Measurements from ENCODE around the gene KCNMB3. TPM values are rescaled to one million over a fixed set of nuclear protein-coding genes. Genes with fewer than 3 reads are reported as not detected.
"Not testable (repeated sequence)": the region's sequence is repeated elsewhere in the genome, so short reads cannot be mapped to it uniquely, and the experiment has no call there.

The KCNMB3 gene, protein sequence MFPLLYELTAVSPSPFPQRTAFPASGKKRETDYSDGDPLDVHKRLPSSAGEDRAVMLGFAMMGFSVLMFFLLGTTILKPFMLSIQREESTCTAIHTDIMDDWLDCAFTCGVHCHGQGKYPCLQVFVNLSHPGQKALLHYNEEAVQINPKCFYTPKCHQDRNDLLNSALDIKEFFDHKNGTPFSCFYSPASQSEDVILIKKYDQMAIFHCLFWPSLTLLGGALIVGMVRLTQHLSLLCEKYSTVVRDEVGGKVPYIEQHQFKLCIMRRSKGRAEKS
- 0.23 and 0.45 TPM in 2 replicates for total RNA-seq (2014; rRNA removed; shearing (Covaris generic))
- 0.09 and 0.10 TPM in 2 replicates for polyA plus RNA-seq (2015; cell fraction: cytosol; rRNA removed)
- 0.05 and 0.53 TPM in 2 replicates for polyA plus RNA-seq (2015; cell fraction: nucleus; rRNA removed)

DNA sequence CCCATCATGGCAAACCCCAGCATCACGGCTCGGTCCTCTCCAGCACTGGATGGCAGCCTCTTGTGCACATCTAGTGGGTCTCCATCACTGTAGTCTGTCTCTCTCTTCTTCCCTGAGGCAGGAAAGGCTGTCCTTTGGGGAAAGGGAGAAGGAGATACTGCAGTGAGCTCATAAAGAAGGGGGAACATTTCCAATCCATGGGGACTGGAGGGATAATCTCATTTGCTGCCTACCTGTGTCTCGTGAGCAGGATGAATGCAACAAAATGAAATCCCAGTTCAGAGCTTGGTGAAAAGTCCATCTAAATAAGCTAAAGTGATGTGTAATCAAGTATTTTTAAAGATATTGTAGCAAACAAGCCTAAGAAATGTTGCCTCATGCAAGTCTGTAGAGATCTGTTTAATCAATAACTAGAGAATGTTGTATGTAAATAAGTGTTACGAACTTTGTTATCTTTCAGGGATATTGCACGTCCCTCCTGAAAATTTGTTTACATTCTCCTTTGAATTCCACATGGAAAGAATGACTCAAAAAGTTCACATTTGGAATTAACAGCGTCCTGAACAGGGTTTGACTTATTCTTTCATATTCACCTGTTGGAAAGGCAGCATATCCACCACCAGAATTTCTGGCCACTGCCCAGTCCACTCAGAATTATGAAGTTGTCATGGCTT is at the start of gene KCNMB3:
TSS of gene KCNMB3 (minus strand) at position 312 of the 674 bp plus-strand sequence. CDS start at position 188, 124 bp downstream.
- no peak for DNase-seq (ENCODE audit: low read depth)

DNA sequence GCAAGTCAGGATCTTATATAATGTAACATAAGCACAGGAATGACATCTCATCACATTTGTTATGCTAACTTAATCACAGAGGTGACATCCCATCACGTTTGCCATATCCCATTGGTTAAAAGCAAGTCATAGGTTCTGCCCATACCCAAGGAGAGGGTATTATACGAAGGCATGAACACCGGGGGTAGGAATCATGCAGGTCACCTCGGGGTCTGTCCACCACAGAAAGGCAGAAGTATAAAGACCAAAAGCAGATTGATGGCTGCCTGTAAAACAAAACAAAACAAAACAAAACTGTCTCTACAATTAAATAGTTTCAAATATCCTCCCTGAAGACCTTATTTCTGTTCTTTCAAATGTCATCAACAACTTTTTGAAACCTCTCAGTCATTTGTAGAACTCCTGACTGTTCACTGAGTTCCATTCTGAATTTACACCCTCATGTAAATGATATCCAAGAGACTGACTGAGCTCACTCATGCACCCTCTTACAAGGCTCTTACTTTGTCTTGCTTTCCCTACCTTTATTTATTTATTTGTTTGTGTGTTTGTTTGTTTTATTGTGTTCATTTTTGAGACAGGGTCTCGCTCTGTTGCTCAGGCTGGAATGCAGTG is 49.2 kb upstream of the KCNMB3 start:
- no peak for DNase-seq (ENCODE audit: low read depth)

DNA sequence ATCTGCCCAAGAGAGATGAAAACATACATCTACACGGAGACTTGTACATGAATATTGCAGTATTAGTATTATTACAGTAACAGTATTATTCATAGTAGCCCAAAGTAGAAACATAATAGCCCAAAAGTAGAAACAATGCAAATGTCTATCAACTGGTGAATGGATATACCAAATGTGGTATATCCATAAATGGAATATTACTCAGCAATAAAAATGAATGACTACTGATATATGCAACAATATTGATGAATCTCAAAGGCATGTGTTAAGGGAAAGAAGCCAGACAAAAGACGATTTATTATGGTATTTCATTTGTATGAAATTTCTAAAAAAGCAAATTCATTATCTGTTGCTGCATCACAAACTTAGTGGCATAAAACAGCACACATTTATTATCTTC is 48.4 kb upstream of the KCNMB3 start:
- no peak for DNase-seq (ENCODE audit: low read depth)

DNA sequence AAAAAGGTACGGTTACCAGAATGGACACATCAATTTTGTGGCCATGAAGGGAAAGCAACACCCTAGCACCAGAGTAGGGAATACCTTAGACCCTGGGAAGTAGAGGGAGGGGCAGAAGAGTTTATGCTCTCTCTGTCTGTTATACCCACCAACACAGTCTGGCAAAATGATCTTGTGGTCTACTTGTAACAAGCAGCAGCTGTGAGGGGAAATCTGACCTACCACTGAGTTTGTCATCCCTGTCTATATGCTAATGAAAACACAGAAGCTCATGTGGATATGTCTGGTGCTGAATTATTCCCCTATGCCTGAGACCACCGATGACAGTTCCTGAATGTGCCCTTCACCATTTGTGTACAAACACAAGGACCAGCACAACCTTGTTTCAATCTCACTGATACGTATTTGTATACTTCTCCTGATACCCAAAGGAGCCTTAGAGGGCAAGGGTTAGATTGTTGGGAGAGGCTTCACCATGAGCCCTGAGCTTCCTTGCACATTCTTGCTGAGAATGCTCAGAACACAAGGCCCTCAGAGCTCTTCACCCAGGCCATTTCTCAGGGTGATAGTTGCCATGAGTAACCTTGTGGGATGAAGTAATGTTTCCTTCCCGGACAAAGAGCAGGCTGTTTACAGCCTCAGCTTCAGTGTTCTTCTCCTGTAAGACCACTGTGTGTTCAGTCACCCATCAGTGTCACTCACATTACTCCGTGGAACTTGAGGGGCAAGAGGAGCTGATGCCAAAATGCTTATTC is 47.2 kb upstream of the KCNMB3 start:
- DNase-seq (ENCODE audit: low read depth) = peak; percentile 47

DNA sequence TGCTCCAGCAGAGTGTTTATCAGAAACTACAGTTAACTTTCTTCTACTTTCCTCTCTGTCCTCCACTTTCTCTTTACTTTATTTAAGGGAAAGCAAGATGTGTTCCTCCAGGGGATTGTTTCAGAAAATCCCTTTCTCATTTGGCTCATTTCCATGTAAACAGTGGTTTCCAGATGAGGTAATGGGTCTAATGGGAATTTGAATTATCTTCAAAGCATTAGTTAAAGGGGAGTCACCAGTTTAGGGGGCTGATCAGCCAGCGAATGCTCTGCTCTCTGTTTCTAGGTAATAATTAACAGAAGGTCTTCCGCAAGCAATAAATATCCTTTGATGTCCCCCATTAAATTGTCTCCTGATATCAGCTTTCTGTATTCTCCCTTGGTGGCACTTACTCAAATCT is 41.5 kb upstream of the KCNMB3 start:
- no peak for DNase-seq (ENCODE audit: low read depth)

DNA sequence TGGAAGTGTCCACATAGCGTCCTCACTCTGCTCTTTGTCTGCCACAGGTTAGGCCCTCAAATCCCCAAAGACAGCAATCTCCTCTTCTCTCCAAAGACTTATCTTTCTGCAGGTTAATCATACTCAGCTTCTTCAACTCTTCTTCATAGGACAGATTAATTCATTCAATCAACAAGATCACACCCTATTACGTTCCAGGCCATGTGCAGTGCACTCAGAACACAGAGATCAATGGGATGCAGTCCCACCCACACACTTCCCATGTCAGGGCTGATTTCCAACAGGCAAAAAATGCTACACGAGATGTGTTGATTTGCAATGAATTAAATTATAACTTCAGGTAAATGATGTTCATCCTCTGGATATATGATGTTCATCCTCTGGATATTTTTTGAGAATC is 38.4 kb upstream of the KCNMB3 start:
- DNase-seq (ENCODE audit: low read depth) = no peak

DNA sequence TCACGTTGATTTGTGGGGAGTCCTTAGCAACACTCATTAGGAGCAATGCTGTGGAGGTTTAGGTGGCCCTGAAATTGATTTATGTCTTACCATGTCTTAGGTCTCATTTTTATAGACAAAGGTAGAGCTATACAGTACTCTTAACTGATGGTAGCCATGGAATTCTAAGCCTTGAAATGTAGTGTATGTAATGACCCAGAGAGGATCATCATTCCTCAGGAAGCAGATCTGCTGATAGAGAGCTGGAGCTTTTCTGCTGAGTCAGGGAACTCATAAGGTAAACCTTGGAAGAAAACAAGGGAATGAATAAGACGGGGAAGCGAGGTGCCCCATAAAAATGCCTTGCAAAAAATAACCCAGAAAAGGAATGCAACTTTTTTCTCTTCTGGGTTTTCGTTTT is 37.9 kb upstream of the KCNMB3 start:
- DNase-seq (ENCODE audit: low read depth) = no peak

DNA sequence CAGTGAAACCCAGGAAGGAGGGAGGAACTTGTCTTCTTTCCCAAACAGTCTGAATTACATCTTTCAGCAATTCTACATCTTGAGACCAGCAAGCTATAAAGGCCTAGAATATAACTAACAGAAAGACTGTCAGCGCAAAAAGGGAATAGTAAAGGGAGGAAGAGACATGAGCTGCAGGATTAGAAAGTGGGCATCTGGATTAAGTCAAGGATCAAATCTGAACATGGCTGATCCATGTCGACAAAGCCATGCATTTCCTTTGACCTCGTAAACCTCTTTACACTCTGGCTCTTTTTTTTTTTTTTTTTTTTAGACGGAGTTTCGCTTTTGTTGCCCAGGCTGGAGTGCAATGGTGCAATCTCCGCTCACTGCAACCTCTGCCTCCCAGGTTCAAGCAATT is 35.4 kb upstream of the KCNMB3 start:
- no peak for DNase-seq (ENCODE audit: low read depth)

DNA sequence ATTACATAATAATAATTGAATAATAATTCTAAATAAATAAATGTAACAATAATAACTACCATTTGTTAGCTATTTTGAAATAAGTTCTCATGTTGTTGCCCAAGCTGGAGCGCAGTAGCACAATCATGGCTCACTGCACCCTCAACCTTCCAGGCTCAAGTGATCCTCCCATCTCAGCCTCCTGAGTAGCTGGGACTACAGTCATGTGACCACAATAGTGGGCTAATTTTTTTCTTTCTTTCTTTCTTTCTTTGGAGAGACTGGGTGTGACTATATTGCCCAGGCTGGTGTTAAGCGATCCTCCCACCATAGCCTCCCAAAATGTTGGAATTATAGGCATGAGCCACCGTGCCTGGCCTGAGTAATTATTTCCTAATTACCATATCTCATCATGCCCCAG is 30.9 kb upstream of the KCNMB3 start:
- DNase-seq (ENCODE audit: low read depth) = no peak

DNA sequence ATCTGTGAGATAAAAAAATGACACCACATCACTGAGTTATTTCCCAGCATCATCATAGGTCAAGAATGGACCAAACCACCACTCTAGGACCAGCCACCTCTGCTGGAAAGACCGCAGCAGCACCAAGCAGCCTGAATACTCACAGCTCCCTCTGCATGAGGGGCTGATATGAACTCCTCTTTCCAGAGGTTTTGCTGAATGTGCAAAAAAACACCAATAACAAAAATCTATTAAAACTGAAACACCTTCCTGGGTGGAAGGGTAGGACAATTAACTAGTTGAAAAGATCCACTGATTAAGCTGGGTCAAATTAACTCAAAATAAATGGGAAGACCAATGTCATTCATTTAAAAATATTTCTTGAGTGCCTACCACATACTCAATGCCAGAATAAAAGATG is 28.9 kb upstream of the KCNMB3 start:
- no peak for DNase-seq (ENCODE audit: low read depth)

DNA sequence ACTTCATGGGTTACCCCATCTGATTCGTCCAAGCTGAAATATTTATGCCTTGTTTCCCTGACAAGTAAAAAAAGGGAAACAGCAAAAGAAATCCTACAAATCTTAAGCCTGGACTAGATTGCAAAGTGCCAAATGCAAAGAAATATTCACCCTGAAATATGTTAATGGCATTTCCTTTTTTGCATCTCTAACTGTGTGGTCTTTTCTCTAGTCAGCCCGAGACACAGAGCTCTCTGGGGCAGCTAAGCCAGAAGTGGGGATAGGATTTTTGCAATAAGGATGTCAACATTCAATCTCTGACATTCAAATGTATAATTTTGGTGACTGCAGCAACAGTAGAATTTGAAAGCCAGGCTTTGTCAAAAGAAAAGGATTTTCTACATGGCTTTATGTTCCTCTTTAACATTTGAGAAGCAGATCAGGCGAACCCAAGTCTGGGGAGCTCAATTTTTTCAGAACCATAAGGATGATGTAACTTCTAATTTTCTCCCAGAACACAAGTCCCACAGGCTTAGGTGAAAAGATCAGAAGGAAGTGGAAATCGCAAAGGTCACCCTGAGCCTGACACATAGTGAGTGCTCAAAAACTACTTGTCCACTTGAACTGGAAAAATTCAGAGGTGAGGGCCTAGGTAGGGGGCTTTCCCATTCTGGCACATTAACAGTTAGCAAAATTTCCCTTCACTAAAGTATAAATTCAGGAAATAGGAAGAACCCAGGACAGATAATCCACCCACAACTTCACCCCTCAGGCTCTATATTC is 28.2 kb upstream of the KCNMB3 start:
- no peak for DNase-seq (ENCODE audit: low read depth)

DNA sequence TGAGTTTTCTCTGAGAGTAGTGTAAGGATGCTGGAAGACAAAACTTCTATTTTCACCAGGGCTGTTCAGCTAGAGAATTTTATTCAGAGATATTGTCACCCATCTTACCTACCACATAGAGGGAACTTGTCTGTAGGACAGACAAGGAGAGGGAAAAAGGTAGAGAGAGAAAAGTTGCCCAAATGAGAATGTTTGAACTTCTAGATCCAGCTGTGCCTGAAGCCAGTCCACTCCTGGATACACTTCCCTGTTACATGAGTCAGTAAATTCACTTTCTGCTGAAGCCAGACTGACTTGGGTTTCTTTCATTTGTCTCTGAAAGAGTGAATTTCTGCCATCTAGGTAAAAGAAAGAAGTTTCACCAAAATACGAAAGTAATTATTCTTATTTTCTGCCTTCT is 27.2 kb upstream of the KCNMB3 start:
- no peak for DNase-seq (ENCODE audit: low read depth)

DNA sequence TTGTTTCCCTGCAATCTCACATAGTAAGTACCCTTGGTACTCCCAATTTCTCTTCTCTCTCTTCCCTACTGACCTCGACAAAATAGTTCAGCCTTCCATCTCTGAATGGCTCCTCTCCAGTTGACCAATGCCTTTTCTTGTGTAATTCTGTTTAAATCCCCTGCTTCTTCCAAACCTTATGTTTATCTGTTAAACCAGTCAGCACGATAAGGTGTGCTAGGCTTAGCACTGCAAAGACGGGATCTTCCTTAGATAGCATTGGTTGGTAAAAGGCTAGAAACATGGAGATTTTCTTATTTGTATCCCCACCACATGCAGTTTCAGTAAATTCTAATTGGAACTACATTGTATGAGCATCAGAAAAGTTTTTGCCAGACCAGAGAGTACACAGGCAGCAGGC is 25.8 kb upstream of the KCNMB3 start:
- no peak for DNase-seq (ENCODE audit: low read depth)

DNA sequence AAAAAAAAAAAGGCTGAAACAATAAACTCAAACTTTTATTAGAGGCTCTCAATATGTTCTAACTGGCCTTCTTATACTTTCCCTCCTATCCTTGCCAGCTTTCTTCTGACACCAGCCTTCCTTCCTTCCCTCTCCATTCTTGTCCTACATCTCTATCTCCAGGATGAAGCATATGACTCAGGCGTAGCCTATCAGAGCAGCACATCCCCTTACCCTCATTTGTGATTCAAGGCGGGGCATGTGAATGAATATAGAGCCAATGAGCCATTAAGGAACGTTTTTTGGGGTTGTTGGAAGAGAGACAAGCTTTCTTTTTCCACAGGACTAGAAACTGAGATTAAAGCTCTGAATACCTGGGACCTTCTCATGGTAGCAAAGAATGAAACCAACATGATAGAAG is 25.1 kb upstream of the KCNMB3 start:
- DNase-seq (ENCODE audit: low read depth) = no peak

DNA sequence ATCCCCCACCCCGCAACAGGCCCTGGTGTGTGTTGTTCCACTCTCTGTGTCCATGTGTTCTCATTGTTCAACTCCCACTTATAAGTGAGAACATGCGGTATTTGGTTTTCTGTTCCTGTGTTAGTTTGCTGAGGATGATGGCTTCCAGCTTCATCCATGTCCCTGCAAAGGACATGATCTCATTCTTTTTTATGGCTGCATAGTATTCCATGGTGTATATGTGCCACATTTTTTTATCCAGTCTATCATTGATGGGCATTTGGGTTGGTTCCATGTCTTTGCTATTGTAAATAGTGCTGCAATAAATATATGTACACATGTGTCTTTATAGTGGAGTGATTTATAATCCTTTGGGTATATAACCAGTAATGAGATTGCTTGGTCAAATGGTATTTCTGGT is 23.5 kb upstream of the KCNMB3 start:
- DNase-seq (ENCODE audit: low read depth) = not testable (repeated sequence)

DNA sequence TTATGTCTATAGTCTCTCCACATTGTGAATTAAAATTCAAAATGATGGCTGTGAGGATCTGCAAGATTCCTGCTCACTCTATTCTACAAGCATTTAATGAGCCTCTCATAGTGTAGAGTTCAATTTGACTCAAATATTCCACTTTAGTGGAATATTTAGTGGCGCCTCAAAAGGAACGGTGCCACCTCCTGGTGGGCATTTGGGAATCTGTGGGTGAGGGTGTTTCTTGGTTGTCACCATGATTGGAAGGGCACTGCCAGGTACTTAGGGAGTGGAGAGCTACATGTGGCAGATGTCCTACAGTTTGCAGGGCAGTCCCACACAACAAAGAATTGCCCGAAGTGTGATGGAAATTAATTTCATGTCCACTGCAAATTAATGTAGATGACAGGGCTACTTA is 21.5 kb upstream of the KCNMB3 start:
- DNase-seq (ENCODE audit: low read depth) = no peak

DNA sequence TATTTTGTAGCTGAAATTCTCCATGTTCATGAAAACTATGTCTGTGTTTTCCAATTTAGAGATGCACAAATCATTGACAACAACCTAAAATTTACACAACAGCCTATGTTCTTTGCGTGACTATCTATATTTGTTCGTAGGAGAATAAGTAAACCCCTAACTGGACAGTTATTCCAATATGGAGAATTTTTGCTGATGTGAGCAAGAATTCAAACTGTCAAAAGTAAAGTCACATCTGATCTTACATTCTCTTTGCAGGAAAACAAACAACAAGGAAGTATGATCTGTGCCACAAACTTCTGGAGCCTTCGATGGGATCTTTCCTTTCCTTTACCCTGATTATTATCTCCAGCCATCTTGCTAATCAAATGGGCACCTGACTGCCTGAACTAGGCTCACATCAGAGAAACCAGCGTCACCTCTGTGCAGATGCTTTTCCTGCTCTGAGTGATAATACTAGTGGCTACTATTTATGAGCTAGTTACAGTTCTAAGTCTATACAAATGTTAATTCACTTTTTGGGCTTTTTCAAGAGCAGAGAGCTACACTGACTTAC is 18.3 kb upstream of the KCNMB3 start:
- no peak for DNase-seq (ENCODE audit: low read depth)

DNA sequence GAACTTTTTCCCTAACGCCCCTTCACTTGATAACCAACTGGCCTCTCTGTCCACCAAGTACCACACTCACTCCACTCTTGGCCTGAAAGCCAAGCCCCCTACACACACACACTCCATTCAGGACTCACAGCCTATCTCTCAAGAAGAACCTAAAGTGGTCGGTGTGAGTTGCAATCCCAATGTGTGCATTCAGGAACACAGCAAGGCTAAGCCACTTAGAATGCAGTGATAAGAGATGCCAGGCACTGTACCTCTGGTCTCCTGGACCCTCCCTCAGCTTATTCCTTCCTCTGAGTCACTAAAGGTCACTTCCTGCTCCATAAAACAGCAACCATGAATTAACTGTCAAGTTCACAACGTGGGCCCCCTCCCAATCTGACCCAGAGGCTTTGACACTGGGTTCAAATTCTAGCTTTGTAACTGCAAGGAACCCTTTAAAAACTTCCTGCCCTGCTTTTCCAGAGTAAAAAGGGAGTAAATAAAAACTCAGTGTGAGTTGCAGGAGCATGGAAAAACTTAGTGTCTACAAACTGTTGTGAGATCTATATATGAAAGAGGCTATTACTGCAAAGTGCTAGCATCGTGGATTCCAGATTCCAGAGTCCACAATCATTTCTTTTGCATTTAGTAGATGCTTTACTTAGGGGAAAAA is 17.6 kb upstream of the KCNMB3 start:
- peak; percentile 31 for DNase-seq (ENCODE audit: low read depth)

DNA sequence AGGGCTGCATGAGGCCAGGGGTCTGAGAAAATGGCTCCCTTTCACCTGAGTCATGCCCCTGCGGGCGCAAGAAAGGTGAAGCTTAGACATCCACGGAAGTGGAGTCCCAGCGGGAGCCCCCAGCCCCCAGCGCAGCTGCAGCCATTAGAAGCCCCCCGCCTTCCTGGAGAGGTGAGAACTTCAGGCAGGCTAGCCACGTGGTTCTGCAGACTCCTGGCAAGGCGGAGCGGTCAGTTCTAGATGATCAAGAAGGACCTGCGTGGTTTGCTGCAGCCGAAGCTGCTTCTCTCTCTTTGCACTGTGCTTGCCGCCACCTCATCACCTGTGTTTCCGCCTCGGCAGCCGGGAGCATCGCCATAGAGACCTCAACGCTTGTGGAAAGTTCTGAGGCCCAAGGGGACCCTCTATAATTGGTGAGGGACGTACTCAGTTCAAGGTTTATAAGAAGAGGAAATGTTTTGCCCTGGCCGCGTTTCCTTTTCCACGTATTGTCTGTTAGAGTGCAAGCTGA is 15.8 kb upstream of the KCNMB3 start:
- no peak for DNase-seq (ENCODE audit: low read depth)

DNA sequence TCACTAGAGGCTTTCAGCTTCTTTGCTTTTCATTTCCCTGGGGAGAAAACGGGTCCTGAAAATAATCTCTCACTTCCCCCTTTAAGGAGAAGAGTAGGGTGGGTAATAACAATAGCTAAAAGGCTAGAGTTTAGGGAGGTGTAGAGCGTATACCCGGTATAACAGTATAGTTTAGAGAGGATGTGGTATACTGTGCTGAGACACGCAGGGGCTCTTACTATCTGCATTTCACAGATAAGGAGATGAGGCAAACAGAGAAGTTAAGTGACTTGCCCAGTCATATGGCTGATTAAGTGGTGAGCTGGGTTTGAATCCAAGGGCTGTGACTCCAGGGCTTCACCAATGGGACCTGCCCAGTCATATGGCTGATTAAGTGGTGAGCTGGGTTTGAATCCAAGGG is 15.0 kb upstream of the KCNMB3 start:
- no peak for DNase-seq (ENCODE audit: low read depth)
